ENCODE data around the gene LRRC30.

Gene LRRC30

DNA sequence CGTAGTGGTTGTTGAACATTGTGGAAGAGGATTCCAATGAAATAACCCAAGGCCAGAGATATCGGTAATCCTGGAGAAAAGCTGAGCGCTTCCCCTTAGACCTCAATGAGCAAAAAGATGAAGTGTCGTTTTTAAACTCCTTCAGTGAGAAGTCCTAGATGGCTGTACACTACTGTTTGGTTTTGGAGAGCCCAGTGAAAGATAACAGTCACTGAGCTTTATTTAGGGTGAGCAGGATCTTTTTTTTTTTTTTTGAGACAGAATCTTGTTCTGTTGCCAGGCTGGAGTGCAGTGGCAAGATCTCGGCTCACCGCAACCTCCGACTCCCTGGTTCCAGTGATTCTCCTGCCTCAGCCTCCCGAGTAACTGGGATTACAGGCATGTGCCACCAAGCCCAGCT is 24.2 kb downstream of the LRRC30 start:
- TF ChIP-seq JUND (IDR thresholded peaks at IDR 0.05; ENCODE audit: low read depth): no peak
- in situ Hi-C loops (cut with HindIII; ENCODE audit: low pct_unique_long_range_greater_than_20kb, low sequenced_read_pairs): no loop called here
- no peak for DNase-seq (ENCODE audit: low read depth in 1 of 2, low spot score in 1 of 2)

DNA sequence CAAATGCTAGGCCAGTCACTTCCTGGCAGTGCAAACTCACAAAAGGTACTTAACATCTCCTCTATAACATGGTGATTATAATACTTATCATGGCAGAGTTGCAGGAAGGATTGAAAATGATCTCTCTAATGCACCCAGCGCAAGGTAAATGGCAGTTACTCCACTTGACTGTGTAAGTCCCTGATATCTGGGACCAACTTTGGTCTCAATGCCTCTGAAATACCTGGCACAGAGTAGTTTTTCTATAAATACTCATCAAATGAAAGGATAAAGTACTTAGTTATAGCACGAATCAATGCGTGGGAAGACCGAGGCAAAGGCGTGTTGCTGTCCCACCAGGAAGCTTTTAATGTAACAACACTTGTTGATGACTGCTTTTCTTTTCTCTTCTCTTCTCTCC is 24.8 kb downstream of the LRRC30 start:
- TF ChIP-seq JUND (IDR thresholded peaks at IDR 0.05; ENCODE audit: low read depth): no peak
- in situ Hi-C loops (cut with HindIII; ENCODE audit: low pct_unique_long_range_greater_than_20kb, low sequenced_read_pairs): no loop called here
- DNase-seq (ENCODE audit: low read depth in 1 of 2, low spot score in 1 of 2): no peak

DNA sequence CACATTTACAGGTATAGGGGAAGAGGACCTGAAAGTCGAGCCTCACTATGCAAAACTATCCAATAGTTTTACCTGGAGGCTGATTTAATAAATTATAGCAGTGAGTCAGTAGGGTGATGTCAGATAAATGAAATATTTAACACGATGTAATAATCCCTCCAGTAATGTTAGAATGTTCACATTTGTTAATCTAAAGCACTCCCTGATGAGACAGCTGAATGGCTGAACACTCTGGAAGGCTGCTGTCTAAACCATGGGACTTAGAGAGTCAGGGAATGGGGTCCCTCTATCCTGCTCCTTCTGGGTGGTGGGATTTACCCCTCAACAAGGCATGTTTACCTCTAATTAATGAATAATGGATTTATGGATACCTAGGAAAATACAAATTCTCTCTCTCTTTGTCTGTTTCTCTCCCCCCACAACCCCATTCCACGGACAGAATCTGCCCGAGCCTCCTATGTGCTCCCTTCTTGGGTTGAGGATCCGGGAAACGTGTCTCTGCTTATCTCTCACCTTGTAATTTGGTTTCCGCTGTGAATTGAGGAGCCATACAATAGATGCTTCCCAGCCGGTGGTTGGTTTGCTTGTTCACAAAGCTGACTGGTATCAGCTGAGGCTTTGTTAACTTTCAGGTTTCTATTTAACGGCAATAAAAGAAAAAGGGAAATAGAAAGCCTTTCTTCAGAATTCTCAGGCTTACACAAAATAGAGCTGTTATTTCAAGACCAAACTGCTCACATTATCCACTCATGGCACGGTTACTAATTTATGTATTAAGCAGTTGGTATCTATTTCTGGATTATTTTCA is 25.9 kb downstream of the LRRC30 start:
- in situ Hi-C loops (cut with HindIII; ENCODE audit: low pct_unique_long_range_greater_than_20kb, low sequenced_read_pairs): no loop called here
- no peak for TF ChIP-seq JUND (IDR thresholded peaks at IDR 0.05; ENCODE audit: low read depth)
- DNase-seq (ENCODE audit: low read depth in 1 of 2, low spot score in 1 of 2): no peak

DNA sequence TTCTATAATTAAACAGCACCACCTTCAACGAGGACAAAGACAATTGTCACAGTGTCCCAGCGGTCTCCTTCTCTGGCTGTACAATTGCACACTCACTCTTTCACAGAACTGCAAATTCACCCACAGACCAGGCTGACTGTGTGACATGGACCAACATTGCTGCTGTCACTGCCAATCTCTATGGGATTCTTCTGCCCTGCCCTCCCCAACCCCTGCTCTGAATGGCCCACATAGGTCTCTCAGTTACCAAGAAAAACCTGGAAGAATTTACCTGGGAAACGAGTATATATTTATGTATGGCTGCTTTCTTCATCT is 26.5 kb downstream of the LRRC30 start:
- no peak for TF ChIP-seq JUND (IDR thresholded peaks at IDR 0.05; ENCODE audit: low read depth)
- in situ Hi-C loops (cut with HindIII; ENCODE audit: low pct_unique_long_range_greater_than_20kb, low sequenced_read_pairs): no loop called here
- no peak for DNase-seq (ENCODE audit: low read depth in 1 of 2, low spot score in 1 of 2)

DNA sequence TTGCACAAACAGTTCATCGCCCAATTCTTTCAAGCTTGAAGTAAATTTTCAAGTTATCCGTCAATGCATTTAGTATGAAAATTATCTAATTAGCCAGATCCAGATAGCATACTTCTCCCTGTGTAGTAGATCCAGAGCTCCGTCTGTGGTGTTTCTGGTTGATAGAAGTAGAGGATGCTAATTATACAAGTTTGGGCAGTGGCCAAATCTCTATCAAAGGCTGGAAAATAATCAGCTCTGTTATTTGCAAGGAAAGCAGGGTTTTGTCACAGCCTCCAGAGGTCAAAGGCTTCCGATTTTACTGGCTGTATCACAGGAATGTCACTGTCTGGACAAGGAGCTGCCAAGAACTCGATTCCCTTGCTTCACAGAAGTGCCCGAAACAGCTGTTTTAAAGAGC is 28.6 kb downstream of the LRRC30 start:
- DNase-seq (ENCODE audit: low read depth in 1 of 2, low spot score in 1 of 2): no peak
- no peak for TF ChIP-seq JUND (IDR thresholded peaks at IDR 0.05; ENCODE audit: low read depth)
- in situ Hi-C loops (cut with HindIII; ENCODE audit: low pct_unique_long_range_greater_than_20kb, low sequenced_read_pairs): no loop called here

DNA sequence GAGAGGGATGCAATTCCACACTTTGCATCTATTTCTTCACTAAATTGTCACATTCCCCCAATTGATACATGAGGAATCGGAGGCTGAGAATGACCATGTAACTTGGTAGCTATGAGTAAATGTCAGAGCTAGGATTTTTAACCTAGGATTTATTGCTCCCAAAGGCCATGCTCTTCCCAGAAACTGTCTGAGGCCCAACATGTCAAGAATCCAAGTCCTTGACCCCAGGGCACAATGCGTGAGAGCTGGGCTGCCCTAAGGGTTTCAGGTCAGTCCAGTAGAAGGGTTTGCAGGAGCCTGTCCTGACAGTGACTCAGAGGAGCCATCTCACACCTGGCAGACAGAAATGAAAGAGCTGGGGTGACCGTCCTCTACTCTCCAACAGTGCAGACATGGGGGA is 30.3 kb downstream of the LRRC30 start:
- DNase-seq (ENCODE audit: low read depth in 1 of 2, low spot score in 1 of 2): no peak
- in situ Hi-C loops (cut with HindIII; ENCODE audit: low pct_unique_long_range_greater_than_20kb, low sequenced_read_pairs): no loop called here
- TF ChIP-seq JUND (IDR thresholded peaks at IDR 0.05; ENCODE audit: low read depth): no peak

DNA sequence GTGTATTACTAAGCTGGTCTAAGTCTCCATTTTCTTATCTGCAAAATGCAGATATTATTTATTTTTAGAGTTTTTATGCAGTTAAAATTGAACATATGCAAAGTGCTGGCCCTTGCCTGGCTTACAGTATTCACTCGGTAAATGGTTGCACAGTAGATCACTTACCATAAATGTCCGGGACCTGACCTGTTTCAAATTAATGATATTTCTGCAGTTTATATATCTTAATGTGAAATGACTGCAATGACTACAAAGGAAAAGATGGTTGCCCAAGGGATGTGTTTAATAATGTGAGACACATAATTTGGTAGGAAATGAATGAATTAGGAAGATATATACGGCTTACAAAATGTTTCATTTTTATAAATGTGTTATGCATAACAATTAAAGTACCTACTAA is 37.1 kb downstream of the LRRC30 start:
- in situ Hi-C loops (cut with HindIII; ENCODE audit: low pct_unique_long_range_greater_than_20kb, low sequenced_read_pairs): no loop called here
- DNase-seq (ENCODE audit: low read depth in 1 of 2, low spot score in 1 of 2): no peak
- no peak for TF ChIP-seq JUND (IDR thresholded peaks at IDR 0.05; ENCODE audit: low read depth)

DNA sequence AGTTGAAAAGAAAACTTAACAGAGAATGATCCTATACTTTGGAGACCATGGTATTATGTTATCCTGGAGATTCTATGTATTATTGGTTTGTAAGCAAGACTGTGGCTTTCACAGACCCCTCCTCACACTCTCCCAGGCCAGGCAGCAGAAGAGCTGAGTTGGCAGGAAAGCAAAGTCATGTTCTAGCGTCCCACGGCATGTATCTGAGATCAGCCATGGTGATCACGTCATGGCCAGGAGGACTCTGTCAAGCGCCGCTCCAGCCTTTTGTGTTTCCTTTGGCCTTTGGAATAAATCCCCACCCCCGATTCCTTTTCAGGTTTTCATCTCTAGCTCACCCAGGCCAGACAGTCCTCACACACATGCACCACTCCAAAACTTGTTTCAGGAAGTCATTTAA is 39.1 kb downstream of the LRRC30 start:
- no peak for DNase-seq (ENCODE audit: low read depth in 1 of 2, low spot score in 1 of 2)
- no peak for TF ChIP-seq JUND (IDR thresholded peaks at IDR 0.05; ENCODE audit: low read depth)
- in situ Hi-C loops (cut with HindIII; ENCODE audit: low pct_unique_long_range_greater_than_20kb, low sequenced_read_pairs): no loop called here

DNA sequence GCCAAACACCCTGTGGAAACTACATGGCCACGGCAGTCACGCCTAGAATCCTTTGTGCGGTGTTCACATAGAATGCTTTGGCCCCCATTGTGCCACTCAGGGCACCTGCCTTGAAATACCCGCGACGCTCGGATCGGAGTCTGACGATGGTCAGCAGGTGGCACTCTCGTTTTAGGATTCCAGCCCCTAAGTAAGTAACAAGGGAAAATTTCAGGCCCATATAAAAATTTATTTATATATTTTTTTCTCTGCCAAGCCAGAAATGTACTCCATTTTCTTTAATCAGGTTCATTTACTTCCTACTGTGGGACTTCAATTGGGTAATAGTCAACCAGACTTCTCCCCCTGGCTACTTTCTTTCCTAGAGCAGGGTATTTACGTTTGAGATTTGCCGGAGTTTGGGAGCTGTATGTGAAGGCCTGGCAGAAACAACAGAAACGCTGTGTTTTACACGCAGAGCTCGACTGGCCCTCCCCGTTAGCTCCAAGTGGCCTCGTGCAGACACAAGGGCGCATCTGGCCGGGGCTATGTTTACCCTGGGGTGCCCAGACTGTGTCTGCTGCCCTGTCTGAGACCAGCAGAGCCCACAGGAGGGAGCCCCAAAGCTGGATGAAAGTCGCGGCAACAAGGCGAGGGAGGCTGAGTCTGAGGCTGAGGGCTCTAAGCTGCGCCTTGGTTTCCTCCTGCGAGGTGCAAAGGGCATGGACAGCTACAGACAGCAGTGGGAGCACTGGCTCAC is 41.6 kb downstream of the LRRC30 start:
- in situ Hi-C loops (cut with HindIII; ENCODE audit: low pct_unique_long_range_greater_than_20kb, low sequenced_read_pairs): no loop called here
- DNase-seq (ENCODE audit: low read depth in 1 of 2, low spot score in 1 of 2): peak; percentile 6 to 59
- TF ChIP-seq JUND (IDR thresholded peaks at IDR 0.05; ENCODE audit: low read depth): no peak

DNA sequence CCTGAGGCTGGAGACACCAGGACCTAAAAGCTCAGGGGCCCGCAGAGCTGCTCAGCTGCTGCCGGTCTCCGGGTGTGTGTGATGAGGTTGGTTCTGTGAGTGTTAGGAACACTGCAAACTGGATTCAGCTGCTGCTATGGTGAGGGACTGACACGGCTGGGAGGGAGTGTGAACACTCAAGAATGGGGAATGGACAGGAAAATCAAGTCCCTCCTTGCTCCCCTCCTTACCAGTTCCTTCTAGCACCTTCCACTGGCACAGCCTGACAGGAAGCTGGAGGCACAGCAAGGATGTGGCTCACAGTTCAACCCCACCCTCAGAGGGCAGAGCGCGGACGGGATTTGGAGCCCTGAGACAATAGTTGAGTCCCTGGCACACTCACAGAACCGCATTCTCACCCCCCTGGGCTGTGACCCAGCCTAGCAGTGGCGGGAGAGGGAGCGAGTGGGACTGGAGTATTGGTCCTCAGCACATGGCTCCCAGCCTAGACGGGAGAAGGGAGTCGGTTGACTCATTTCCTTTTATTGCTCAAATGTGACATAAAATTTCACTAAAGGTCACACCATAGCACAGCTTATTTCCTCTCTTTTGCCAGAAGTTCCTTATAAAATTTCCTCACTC is 42.5 kb downstream of the LRRC30 start:
- TF ChIP-seq JUND (IDR thresholded peaks at IDR 0.05; ENCODE audit: low read depth): no peak
- no peak for DNase-seq (ENCODE audit: low read depth in 1 of 2, low spot score in 1 of 2)
- in situ Hi-C loops (cut with HindIII; ENCODE audit: low pct_unique_long_range_greater_than_20kb, low sequenced_read_pairs): no loop called here

DNA sequence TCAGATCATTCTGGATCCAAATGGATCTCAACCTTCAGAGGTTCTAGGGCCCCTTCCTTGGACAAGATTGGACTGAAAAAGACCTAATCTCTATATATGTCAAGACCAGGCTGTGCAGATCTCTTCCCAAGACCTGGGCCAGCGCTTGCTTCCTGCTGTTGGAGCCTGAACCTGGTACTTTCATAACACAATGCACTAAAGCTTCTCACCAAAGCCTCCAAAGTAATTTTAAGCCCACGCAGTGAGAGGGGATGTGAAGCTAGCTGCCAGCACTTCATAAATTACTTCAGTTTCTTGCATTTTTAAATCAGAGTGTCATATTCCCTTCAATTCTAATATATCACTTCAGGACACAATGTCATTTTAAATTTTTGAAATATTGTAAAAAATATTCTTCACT is 50.7 kb downstream of the LRRC30 start:
- no peak for DNase-seq (ENCODE audit: low read depth in 1 of 2, low spot score in 1 of 2)
- in situ Hi-C loops (cut with HindIII; ENCODE audit: low pct_unique_long_range_greater_than_20kb, low sequenced_read_pairs): no loop called here
- TF ChIP-seq JUND (IDR thresholded peaks at IDR 0.05; ENCODE audit: low read depth): no peak
